Stimulated activated CD4-positive, alpha-beta T cell treated with anti-CD3 and anti-CD28 coated beads, TNF-alpha, amount 100 ng/mL, for 24 hours (primary cell): ENCODE results near the gene RPA3.

Experiments
- DNase-seq, 3 experiments: peaks; one replicate each; pipeline ENCODE4 v3.0.0-alpha.2; 2020; ENCODE audit warnings: low read depth in 3 of 3

Gene RPA3

DNA sequence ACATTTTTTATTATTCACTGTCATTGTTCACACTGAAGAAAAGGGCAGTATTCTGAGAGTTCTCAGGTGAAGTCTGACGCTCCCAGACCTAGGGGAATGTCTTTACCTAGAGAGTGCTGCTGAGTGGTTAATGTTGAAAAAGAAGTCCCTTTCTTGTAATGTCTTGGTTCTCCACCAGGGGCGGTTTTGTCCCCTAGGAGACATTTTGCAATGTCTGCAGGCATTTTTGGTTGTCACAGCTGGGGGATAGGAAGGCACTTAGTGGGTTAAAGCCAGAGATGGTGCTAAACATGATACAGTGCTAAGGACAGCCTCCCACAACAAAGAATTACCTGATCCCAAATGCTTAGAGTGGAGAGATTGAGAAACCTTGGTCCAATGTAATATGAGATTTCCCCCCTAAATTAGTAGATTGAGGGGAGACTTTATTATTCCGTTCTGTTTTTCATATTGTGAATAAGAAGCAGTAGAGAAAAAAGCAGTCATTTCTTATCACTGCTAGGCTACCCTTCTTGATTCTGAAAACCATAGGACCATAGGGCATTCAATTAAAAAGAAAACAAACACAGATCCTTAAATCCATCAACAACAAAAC, 64.7 kb downstream of the RPA3 start:
- no peak for DNase-seq

DNA sequence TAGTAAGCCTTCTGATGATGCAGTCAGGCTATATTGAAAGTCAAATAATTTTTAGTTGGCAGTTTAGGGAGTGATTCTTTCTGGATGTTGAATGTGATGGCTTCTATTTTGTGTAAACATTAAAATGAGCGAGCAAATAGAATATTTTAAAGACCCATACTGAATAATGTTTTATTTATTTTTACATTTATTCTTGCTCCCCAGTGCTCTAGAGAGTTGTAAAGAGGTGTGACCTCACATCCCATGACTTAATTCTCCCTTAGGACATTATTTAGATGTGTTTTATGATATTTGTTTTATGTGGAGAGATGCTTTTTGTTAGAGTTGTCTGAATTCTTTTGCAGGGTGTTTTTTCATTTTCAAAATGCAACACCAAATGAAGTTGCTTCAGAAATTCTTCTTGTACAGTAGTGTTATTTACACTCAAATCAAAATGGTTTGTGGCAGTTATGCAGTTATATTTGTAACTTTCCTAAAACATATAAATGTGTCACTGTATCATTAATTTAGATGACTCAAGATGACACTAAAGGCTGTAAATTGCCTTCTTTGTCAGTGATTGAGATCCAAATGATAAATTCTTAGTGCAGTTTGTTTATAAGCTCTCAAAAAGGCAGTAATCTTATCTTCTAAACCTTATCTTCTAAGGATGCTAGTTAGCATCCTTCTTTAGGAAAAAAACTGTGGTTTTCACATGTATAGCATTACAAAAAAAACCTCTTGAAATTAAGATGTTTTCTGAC, 65.4 kb downstream of the RPA3 start:
- DNase-seq, result no peak

GRCh38 chr7:7651479-7651878, 66.9 kb downstream of the RPA3 start:
- DNase-seq, result no peak

DNA sequence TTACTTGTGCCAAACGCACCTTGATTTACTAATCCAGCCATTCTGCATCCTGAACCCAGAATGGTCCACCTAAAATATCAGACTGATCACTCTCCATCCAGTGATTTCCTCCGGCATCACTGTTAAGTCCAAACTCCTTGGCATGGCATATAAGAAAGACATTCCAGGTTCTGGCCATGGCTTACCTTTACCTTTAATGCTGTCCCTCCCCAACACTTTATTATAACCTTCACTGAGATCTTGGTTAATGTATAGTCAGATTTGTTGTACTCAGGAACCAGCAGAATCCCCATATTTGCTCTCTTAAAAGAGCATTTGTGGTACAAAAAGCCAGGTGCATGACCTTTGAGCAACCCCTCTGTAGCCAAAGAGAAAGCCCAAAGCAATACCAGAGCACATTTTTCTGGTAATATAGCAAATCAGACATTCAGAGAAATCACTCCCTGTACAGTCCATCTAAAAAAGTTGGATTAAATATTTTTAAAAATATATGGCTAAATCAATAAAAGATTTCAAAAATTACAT, 67.7 kb downstream of the RPA3 start:
- DNase-seq, result no peak

GRCh38 chr7:7647495-7648036, 70.8 kb downstream of the RPA3 start:
- no peak for DNase-seq

GRCh38 chr7:7642081-7642480, 76.3 kb downstream of the RPA3 start:
- no peak for DNase-seq

DNA sequence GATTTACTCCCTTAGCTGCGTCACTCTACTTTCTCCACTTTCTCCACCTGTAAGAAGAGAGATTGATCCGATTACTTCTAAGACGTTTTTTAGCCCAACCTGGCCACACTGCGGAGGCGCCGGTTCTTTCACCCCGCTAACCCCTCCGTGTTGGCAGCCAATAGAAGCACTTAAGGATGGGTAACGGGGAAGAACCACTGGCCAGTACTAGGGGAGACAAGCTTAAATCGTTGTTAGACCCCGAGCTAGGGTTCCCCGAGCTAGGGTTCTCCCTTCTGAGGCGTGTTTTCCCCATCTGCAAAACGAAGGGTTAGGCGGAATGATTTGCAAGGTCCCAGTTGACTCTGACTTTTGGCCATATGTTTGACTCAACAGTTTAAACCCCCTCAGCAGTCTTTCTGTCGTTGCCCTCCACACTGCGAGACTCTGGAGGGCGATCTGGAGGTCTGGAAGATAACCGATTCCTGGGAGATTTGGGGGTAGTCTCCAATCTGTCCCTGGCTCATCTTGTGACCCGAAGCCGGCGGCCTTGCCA, 77.2 kb downstream of the RPA3 start:
- DNase-seq, result peak in 1 of 3 experiments; percentile 6

DNA sequence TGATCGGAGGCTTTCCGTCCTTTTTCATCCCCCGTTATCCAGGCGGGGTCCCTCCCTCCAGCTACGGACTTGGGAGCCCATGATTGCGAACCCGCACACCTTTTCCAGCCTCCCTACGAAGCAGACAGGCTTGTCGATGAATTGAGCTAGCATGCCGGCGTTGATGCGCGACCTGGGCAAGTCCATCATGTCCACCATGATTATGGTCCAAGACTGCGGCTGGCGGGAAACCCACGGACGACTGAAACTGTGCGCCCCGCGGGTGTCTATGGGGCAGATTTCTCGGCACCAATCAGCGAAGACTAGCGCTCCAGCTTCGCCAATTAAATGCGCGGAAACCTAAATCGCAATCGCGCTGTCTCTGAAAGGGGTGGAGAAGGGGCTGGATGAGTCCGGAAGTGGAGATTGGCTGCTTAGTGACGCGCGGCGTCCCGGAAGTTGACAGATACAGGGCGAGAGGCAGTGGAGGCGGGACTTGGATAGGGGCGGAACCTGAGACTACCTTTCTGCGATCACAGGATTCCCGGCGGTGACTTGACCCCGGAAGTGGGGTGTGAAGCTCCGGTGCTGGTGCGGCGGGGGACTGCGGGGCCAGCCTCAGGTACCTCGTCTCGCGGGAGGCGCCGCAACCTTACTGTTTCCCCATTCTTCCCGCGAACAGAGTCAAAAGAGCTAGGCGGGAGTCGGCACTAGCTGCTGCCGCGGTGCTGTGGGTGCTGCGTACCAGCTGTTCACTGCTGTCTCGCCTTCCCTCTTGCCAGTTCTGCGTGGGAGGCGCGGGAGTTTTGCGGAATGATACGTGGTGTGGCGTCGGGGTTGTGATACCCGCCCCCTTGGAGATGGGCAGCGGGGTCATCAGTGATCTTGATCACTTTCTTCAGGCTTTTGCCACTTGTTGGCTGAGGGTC, 77.9 kb downstream of the RPA3 start, which contains the start of gene UMAD1:
Gene UMAD1 (plus strand): TSS at position 532 of the 908 bp plus-strand sequence. CDS start 32,620 bp downstream, outside the sequence.
- peak; percentile 95 to 97 (median 96) for DNase-seq

- DNase-seq, result peak; percentile 30 to 42 (median 35)
Observed at GRCh38 chr7:7639847-7640220, 78.6 kb downstream of the RPA3 start.

GRCh38 chr7:7639421-7639820, 79.0 kb downstream of the RPA3 start:
- DNase-seq, result no peak

DNA sequence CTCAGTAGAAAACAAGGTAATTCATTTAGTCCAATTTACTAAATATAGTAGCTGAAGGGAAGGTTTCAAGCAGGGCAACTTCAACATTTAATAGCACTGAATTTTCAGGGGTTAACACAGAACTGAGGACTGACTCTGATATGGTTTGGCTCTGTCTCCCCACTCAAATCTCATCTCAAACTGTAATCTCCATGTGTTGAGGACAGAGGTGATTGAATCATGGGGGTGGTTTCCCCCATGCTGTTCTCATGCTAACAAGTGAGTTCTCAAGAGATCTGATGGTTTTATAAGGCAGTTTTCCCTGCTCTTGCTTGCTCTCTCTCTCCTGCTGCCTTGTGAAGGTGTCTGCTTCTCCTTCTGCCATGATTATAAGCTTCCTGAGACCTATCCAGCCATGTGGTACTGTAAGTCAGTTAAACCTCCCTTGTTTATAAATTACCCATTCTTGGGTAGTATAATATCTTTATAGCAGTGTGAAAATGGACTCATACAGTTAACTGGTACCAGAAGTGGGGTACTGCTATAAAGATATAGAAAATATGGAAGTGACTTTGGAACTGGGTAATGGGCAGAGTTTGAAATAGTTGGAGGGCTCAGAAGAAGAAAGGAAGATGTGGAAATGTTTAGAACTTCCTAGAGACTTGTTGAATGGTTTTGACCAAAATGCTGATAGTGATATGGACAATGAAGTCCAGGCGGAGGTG, 87.6 kb downstream of the RPA3 start:
- DNase-seq, result no peak

GRCh38 chr7:7628476-7628875, 89.9 kb downstream of the RPA3 start:
- no peak for DNase-seq

DNA sequence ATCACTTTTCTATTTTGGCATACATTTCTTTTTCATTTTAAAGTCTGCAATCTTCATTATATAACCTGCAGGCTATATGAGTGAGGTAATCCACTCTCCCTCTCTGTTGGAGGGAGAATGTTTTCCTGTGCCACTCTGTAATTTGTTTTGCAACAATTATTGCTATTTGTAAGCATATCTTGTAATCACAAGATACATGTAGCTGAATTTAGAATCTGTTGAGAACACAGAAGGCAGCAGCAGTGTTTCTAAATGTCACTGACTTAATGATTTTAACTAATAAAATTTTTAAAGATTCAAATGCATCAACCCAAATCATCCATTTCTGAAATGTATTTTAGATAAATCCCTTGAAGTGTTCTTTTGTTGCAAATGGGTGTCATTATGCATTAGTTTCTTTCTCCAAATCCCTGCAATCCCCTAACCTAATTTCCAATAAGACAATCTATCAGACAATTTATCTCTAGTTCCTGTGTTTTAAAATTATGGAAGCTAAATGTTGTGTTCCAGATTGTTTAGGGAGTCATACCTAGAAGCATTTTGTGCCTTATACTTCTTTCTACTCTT, 97.7 kb downstream of the RPA3 start:
- no peak for DNase-seq

GRCh38 chr7:7620236-7620635, 98.2 kb downstream of the RPA3 start:
- no peak for DNase-seq

DNA sequence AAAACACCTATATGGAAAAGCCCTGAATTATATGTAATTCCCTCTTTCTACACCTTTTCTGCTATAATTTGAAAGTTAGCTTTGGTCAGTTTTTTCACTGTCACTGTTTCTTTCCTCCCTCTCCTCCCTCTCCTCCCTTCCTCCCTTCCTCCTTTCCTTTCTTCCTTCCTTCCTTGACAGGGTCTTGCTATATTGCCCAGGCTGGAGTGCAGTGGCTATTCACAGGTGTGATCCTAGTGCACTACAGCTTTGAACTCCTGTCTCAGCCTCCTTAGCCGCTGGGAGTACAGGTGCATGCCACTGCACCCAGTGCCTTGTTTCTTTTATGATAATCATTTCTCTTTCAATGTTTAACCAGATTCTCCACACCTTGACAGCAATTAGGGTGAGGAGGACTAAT, 100.0 kb downstream of the RPA3 start:
- no peak for DNase-seq

GRCh38 chr7:7617550-7617949, 100.9 kb downstream of the RPA3 start:
- no peak for DNase-seq

DNA sequence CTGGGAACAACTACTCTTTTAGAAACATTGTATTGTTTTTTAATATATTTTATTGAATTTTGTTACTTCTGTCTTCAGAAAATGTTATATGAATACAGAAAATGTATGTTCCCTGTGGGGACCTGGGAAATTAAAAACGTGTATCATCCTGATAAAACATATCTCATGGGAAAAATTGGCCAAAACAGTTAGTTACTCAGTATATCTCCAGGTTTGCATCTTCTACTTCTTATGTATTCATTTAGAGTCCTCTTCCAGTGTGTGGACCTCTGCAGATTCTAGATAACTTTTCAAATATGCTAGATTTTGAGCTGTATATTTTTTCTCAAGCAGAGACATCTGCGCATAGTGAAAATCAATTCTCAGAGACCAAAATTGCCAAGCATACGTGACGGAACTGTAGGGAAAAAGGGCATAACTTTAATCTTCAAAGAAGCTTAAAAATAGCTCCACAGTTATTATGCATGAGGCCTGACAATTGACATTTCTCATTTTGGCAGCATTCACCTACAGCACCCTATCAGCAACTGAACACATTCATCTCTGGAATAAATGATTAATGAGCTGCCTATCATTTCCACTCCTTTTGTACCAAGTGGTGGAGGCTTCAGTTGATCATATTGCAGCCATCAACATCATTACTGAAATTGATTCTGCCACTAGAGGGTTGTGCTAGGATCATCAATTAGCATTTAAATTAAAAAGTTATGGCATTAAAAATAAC, 104.2 kb downstream of the RPA3 start:
- DNase-seq, result no peak

DNA sequence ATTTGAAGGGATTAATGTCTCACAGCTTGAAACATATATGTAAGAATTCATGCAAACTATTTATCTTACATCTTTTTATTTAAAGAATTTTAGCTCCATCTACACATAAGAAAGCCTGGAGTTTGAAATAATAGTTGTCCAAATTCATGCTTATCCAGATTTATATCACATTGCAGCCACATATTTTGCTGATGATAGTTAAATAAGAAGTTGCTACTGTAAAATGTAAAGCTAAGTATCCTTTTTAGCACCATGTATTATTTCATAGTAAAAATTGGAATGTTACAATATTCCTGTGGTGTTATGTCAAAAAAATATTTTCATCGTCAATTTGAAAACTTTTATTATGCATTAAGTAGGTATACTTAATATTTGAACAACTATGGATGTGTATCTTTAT, 105.2 kb downstream of the RPA3 start:
- no peak for DNase-seq

DNA sequence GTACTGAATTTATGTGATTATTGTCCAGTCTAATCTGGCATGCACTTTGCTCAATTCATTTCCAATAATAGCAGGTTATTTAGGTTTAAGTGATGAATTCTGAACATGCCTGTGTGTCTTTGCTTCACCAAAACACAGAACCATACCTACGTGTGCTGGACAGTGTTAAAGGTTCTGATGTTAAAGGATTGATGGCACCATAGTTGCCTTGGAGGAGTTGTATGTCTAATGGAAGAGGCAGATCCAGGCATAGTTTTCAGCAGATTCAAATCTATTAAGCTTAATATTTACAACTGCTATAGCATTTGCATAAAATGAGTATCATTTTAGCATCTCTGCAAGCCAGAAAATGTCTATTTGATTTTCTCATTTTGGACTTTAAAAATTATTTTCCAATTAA, 105.9 kb downstream of the RPA3 start:
- no peak for DNase-seq

GRCh38 chr7:7609330-7609729, 109.1 kb downstream of the RPA3 start:
- no peak for DNase-seq
